Activated T-cell treated with anti-CD3 and anti-CD28 coated beads, Interleukin-2, amount 50 U/mL, for 1 hour (primary cell): ENCODE results near the gene METTL21A.
"Not testable (repeated sequence)": the region's sequence is repeated elsewhere in the genome, so short reads cannot be mapped to it uniquely, and the experiment has no call there.

Source experiments
- DNase-seq: peaks from one replicate; pipeline ENCODE4 v3.0.0-alpha.2; 2020

The METTL21A gene

GRCh38 chr2:207625014-207625907 is at the start of gene METTL21A:
TSS of gene METTL21A (minus strand) at chr2:207625394. CDS start at chr2:207624375, 1,019 bp downstream.
- peak; percentile 95 for DNase-seq

GRCh38 chr2:207674826-207675225 is 49.6 kb upstream of the METTL21A start:
- no peak for DNase-seq

- DNase-seq, result no peak
Measured at GRCh38 chr2:207674266-207674774, 49.1 kb upstream of the METTL21A start.

GRCh38 chr2:207673431-207673830 is 48.2 kb upstream of the METTL21A start:
- no peak for DNase-seq

GRCh38 chr2:207670887-207671286 is 45.7 kb upstream of the METTL21A start:
- no peak for DNase-seq

- DNase-seq, result no peak
Measured at GRCh38 chr2:207663870-207664545, 38.8 kb upstream of the METTL21A start.

GRCh38 chr2:207662203-207662602 is 37.0 kb upstream of the METTL21A start:
- DNase-seq, result no peak

GRCh38 chr2:207660994-207661393 is 35.8 kb upstream of the METTL21A start:
- no peak for DNase-seq

GRCh38 chr2:207658156-207658555 is 33.0 kb upstream of the METTL21A start:
- DNase-seq, result no peak

GRCh38 chr2:207655000-207655399 is 29.8 kb upstream of the METTL21A start:
- DNase-seq, result no peak

- not testable (repeated sequence) for DNase-seq
Measured at GRCh38 chr2:207646582-207646981, 21.4 kb upstream of the METTL21A start.

GRCh38 chr2:207643892-207644291 is 18.7 kb upstream of the METTL21A start:
- DNase-seq, result no peak

- no peak for DNase-seq
Measured at GRCh38 chr2:207640661-207641060, 15.5 kb upstream of the METTL21A start.

- DNase-seq, result no peak
Measured at GRCh38 chr2:207640160-207640559, 15.0 kb upstream of the METTL21A start.

GRCh38 chr2:207639288-207639687 is 14.1 kb upstream of the METTL21A start:
- DNase-seq, result not testable (repeated sequence)

GRCh38 chr2:207635468-207636200 is 10.4 kb upstream of the METTL21A start:
- DNase-seq, result no peak

- DNase-seq, result no peak
Measured at GRCh38 chr2:207633686-207634085, 8.5 kb upstream of the METTL21A start.

GRCh38 chr2:207632575-207633493 is 7.6 kb upstream of the METTL21A start:
- no peak for DNase-seq

GRCh38 chr2:207630491-207630890 is 5.3 kb upstream of the METTL21A start:
- DNase-seq, result no peak

- no peak for DNase-seq
Measured at GRCh38 chr2:207629553-207629952, 4.4 kb upstream of the METTL21A start.

GRCh38 chr2:207624185-207625013 is 795 bp downstream of the METTL21A start:
- peak; percentile 25 for DNase-seq
